ENCODE measurements around the gene LYPD1.

The LYPD1 gene

GRCh38 chr2:132595186-132595585 is 74.8 kb downstream of the LYPD1 start:
- no peak for DNase-seq

Measured in T1000 (cell line).